GM18526 (cell line): ENCODE measurements around the gene KIAA1191.

Experiments
- POLR2A ChIP-seq: IDR thresholded peaks from 3 replicates; pipeline ENCODE4 v1.6.1; 2011; ENCODE audit not compliant: insufficient read length; ENCODE audit errors: extremely low read depth

KIAA1191 gene

GRCh38 chr5:176355400-176356178, 6.0 kb downstream of the KIAA1191 start:
- no peak for TF ChIP-seq POLR2A

GRCh38 chr5:176353533-176353932, 8.0 kb downstream of the KIAA1191 start:
- TF ChIP-seq POLR2A = no peak

DNA sequence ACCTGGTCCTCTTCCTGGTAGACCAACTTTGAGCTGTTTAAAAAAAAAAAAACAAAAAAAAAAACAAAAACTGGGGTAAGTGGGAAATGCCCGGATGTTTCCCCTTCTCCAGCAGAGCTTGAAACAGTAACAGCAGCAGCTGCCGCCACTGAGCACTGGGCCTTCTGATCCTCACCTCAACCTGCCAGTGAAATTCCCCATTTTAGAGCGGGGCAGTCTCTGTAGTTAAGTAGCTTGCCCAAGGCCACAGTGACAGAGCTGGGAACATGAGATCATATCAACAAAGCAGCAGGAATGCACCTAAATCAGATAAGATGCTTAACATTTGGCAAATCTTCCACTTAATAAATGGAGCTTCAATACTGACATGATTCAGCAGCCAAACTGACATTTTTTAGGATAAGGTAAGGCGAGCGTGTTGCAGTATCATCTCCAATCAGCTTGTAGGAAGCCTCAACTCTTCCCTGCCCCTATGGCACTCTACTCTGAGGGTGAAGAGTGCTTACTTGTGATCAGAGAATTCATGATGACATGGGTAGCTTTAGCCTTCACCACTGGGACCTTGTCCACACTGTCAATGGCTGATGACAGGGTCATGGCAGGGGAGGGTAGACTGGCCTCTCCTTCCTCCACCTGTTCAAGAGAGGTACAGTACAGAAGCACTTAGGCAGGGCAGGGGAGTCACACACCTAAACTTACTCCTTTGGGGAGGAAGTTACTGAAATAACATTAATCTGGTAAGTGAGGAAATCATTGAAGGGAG, 9.3 kb downstream of the KIAA1191 start:
- TF ChIP-seq POLR2A = no peak

GRCh38 chr5:176350416-176350815, 11.1 kb downstream of the KIAA1191 start:
- no peak for TF ChIP-seq POLR2A

GRCh38 chr5:176342766-176343458, 18.7 kb downstream of the KIAA1191 start:
- no peak for TF ChIP-seq POLR2A

DNA sequence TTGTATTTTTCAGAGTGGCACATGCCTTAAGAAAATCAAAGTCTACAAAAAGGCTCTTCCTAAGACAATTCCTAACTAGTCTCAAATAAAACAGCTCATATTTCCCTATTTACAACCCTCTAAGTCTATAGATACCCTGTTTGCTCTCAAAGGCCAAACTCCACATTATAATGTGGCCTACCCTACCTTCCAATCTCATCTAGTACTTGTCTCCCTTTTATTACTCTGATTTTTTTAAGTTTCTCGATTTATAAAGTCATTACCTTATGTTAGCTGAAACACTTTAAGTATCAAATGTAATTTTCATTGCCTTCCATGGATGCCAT, 19.4 kb downstream of the KIAA1191 start:
- no peak for TF ChIP-seq POLR2A

DNA sequence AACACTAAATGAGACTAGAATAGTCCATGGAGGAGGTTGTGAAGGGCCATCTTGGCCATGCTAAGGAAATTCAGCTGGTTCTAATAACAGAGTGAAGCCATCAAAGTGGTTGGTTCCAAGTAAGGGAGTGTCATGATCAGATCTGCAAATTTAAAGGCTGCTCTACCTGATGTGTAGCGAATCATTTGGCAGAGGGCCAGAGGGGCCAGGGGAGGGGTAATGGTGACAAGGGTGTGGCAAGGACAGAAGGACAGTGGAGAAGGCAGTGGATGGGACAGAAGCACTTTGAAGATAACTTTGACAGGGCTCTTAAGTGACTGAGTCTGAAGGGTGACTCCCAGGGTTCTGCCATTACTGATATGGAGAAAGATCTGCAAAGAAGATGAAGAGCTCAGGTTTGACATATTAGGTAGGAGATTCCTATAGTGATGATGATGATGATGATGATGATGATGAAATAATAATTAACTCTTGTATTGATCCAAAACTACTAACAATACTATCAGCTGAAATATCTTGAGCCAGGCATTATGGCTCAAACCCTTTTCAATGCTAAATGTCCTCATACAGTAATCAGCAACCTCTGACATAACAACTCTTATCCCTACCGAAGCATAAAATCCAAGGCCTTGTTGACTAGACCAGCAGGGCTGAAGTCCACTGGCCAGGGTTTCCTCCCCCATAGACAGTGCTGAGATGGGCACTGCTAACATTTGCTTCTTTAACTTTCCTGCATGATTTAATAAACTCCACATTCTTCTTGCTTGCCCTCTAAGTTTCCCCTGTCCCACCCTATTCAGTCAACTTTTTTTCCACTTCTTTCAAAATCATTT, 20.0 kb downstream of the KIAA1191 start:
- TF ChIP-seq POLR2A = no peak

DNA sequence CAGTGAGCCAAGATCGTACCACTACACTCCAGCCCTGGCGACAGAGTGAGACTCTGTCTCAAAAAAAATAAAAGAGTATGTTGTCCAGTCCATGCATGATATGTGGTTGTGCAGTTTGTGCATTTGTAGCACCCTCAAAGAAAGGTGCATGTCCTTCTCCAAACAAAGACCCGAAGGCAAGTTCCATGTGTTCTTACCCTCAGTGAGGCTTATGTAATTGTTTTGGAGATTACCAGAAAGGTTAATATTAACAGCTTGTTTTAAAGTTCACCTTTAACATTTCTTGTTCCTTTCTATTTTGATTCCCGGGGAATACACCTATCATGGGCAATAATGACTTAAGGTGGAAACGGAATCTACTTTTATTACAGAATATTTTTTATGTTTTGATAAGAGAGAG, 22.3 kb downstream of the KIAA1191 start:
- no peak for TF ChIP-seq POLR2A

- TF ChIP-seq POLR2A = no peak
Measured at GRCh38 chr5:176337913-176338312, 23.7 kb downstream of the KIAA1191 start.

GRCh38 chr5:176334031-176334770, 27.4 kb downstream of the KIAA1191 start:
- no peak for TF ChIP-seq POLR2A

- TF ChIP-seq POLR2A = no peak
Measured at GRCh38 chr5:176320577-176320976, 41.0 kb downstream of the KIAA1191 start.

- TF ChIP-seq POLR2A = no peak
Measured at GRCh38 chr5:176319827-176320554, 41.6 kb downstream of the KIAA1191 start.

- no peak for TF ChIP-seq POLR2A
Measured at GRCh38 chr5:176317534-176318374, 43.8 kb downstream of the KIAA1191 start.
